NCI-H1048 (cell line): Measurements from ENCODE around the gene CTNNA1.
"Not testable (repeated sequence)": the region's sequence is repeated elsewhere in the genome, so short reads cannot be mapped to it uniquely, and the experiment has no call there.

Experiments used
- DNase-seq: peaks from one replicate; lab custom pipeline; 2025; lab: John Stamatoyannopoulos, UW

Gene CTNNA1

DNA sequence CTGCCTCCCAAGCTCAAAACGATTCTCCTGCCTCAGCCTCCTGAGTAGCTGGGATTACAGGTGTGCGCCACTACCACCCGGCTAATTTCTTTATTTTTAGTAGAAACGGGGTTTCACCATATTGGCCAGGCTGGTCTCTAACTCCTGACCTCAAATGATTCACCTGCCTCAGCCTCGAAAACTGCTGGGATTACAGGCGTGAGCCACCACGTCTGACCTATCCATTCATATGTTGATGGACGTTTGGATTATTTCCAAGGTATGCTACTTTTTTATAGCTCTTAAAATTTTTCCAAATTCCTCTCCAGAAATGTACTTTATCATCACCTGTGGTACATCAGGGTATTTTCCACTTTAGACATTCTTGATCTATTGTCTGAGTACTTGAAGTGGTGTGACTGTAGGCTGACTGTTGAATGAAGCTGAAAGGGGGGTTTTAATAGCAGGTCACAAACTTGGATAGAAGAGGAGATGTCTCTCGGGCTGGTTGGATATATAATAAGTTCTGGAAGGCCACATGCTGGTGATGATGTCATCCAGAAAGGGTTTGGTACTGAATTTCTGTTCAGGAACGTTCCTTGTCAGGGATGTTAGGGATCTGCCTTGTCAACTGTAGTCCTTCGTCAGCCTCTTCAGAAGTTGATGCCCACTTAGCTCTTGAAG is 7.4 kb downstream of the CTNNA1 start:
- no peak for DNase-seq

GRCh38 chr5:138761115-138761514 is 7.9 kb downstream of the CTNNA1 start:
- DNase-seq = not testable (repeated sequence)

DNA sequence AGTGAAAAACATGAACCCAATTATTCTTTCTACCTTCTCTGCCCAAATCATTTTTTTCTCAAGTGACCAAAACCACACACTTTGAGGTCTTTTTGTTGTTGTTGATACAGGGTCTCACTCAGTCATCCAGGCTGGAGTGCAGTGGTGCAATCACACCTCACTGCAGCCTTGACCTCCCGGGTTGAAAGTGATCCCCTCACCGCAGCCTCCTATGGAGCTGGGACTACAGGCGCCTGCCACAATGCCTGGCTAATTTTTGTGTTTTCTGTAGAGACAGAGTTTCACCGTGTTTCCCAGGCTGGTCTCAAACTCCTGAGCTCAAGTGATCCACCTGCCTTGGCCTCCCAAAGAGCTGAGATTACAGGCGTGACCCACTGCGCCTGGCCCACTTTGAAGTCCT is 8.4 kb downstream of the CTNNA1 start:
- not testable (repeated sequence) for DNase-seq

DNA sequence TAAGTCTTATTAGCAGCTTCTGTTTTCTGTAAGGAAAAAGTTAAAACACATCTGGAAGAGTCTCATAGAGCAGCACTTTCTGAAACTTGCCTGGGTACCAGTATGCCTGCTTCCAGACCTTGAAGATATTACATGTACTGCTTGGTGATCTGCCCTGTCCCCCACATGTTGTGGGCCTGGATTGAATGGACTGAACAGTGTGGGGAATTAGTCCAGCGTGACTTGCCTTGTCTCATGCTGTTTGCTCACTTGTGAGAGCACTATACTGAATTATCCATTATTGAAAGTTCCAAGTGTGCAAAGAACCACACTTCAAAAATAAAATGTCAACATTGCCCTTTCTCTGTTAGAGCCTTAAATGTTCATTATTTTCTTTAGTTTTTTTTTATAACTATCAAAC is 8.9 kb downstream of the CTNNA1 start:
- no peak for DNase-seq

DNA sequence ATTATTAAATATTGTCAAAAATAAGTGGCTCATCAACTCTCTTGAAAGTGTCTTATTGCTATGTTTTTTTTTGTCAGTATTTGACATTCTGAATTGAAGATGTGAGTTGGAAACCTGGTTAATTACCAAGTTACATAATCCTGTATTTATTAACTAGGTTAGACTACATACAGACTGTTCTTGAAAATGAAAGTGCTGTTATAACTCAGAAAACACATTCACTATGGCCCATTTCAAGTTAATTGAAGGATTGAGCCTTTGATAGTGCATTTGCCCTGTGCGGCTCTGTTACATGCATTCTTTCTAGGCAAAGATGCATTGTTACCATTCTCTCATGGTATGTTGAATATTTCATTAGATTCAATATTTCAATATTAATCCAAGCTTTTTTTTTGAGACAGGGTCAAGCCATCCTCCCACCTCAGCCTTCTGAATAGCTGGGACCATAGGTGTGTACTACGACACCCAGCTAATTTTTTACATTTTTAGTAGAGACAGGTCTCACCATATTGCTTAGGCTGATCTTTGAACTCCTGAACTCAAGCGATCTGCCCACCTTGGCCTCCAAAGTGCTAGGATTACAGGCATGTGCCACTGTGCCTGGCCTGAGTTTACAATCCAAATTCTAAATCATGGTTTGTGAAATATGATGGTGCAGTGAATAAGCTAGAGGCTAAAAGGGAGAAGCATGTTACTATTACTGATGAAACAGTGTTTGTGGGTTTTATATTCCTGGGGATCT is 10.0 kb downstream of the CTNNA1 start:
- no peak for DNase-seq

DNA sequence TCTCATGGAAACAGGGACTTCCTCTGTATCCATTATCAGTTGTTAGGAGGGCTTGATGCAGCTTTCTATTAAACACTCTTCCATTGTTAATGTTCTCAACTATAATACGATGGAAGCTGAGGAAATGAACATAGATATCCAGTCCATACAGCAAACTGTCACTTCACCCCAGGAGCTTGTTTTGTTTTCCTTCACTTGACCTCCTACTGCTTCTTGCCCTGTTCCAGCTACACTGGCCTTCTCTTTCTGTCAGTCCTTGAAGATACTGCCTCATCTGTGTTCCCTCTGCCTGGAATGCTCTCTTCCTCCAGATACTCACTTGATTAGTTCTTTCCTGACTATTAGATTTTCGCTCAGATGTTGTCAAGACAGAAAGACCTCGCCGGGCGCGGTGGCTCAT is 17.1 kb downstream of the CTNNA1 start:
- DNase-seq = no peak

DNA sequence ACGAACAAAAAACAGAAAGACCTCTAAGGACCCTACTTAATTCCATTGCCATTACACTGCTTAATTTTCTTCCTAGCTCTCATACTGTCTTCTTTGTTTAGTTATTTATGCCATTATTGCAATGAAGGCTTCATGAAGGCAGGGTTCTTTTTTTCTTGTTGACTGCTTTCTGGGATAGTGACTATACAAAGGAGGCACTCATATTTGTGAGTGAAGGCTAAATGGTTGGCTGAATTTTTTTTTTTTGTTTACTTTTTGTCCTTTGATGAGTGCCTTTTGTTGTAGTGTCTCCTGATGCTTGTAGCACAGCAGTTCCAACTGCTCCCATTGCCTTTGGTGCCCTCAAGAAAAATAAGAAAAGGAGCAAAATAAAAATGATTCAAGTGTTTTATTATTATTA is 17.8 kb downstream of the CTNNA1 start:
- no peak for DNase-seq

DNA sequence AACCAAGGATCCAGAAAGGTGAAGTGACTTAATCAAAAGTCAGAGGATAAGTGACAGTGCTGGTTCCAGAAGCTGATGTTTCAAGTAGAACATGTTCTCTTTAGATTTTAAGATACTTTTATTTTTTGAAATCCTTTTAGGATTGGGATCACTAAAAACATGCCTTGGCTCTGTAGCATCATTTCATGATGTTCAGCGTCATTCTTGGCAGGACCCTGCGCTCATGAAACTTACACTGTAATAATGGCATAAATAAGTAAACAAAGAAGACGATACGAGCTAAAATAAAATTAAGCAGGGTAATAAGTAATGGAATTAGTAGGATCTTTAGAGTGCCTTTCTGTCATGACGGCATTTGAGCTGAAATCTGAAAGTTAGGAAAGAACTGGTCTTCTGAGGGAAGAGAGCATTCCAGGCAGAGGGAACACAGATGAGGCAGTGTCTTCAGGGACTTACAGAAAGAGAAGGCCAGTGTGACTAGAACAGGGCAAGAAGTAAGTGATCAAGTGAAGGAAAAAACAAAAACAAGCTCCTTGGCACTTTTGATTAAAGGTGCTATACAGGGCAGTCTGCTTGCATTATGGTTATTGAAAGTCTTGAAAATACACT is 19.9 kb downstream of the CTNNA1 start:
- DNase-seq = no peak

- not testable (repeated sequence) for DNase-seq
Measured at GRCh38 chr5:138773624-138774023, 20.4 kb downstream of the CTNNA1 start.

- no peak for DNase-seq
Measured at GRCh38 chr5:138775034-138775433, 21.8 kb downstream of the CTNNA1 start.

GRCh38 chr5:138778234-138778633 is 25.0 kb downstream of the CTNNA1 start:
- no peak for DNase-seq

GRCh38 chr5:138783976-138784375 is 30.8 kb downstream of the CTNNA1 start:
- no peak for DNase-seq

DNA sequence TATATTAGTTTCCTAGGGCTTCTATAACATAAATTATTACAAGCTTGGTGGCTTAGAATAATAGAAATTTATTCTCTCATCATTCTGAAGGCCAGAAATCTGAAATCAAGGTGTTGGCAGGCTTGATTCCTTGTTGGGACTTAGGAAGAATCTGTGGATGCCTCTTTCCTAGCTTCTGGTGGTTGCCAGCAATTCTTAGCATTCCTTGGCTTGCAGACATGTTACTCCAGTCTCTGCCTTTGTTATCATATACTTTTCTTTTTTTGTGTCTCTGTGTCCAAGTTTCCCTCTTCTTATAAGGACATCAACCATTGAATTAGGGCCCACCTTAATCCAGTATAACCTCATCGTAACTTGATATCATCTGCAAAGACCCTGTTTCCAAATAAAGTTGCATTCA is 31.4 kb downstream of the CTNNA1 start:
- DNase-seq = no peak

GRCh38 chr5:138789771-138790242 is 36.6 kb downstream of the CTNNA1 start:
- no peak for DNase-seq

DNA sequence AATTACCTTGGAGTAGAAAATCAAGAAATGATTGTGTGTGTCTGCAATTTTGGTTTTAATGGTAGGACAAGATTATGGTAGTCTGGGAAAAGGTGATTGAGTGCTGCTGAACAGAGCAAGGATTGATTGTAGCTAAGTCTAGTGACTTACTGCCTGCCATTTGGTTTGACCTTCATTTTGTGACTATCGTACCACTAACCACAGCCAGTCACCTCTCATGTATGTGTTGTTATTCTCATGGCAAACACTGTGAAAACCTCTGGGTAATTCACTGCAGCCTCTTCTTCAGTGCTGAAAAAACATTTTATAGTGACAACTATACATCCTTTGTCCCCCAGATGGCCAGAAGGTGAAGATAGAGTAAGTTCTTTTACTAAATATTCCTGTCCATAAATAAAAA is 37.5 kb downstream of the CTNNA1 start:
- no peak for DNase-seq

- DNase-seq = no peak
Measured at GRCh38 chr5:138792195-138792790, 39.1 kb downstream of the CTNNA1 start.

GRCh38 chr5:138793575-138793974 is 40.4 kb downstream of the CTNNA1 start:
- DNase-seq = no peak

DNA sequence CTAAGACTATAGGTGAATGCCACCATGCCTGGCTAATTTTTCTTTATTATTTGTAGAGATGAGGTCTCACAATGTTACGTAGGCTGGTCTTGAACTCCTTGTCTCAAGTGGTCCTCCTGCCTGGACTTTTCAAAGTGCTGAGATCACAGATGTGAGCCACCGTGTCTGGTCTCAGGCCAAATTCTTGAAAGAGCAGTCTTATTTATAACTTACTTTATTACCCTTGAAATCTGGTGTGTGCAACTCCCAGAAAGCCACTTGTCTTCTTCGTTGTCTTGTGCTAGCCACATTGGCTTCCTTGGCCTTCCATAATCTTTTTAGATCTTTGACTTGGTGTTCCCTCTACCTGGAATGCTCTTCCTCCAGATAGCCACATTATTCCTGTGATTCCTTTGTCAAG is 50.1 kb downstream of the CTNNA1 start:
- no peak for DNase-seq

- no peak for DNase-seq
Measured at GRCh38 chr5:138803935-138804334, 50.7 kb downstream of the CTNNA1 start.

DNA sequence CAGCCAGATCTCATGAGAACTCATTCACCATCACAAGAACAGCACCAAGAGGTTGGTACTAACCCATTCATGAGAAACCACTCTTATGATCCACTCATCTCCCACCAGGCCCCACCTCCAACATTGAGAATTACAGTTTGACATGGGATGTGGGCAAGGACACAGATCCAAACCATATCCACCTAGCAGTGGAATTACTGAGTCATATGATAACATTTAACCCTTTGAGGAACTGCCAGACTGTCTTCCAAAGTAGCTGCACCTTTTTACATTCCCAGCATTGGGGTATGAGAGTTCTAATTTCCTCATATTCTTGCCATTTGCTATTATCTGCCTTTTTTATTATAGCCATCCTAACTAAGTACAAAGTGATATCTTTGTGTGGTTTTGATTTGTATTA is 51.9 kb downstream of the CTNNA1 start:
- no peak for DNase-seq

DNA sequence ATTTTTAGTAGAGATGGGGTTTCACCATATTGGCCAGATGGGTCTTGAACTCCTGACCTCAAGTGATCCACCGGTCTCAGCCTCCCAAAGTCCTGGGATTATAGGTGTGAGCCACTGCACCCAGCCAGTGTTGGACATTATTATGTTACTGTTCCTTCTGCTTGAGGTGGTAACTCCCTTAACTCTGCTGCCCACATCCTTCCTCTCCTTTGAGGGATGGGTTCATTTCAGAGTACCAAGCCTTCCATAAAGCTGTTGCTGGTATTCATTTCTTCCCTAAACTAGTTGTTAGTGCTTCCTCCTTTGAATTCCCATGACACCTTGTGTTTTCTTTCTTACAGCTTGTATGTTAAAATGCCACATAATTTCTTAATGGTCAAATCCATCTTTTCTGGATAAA is 54.0 kb downstream of the CTNNA1 start:
- no peak for DNase-seq

DNA sequence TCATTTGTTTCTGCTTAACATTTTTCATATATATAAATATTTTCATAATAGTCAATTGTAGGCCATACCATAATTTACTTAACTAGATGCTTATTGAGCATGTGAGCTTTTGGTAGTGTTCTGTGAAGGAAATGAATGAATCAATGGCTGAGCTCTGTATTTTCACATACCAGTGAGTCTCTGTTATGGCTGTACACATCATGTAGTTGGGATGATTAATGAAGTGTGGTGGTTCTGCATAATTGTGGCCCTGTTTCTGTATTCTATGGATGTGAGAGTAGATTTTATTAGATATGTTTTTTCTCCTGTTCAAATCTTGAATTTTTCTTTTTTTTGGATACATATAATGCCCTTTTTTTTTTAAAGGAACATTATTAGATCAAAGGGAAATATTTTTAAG is 56.2 kb downstream of the CTNNA1 start:
- no peak for DNase-seq

DNA sequence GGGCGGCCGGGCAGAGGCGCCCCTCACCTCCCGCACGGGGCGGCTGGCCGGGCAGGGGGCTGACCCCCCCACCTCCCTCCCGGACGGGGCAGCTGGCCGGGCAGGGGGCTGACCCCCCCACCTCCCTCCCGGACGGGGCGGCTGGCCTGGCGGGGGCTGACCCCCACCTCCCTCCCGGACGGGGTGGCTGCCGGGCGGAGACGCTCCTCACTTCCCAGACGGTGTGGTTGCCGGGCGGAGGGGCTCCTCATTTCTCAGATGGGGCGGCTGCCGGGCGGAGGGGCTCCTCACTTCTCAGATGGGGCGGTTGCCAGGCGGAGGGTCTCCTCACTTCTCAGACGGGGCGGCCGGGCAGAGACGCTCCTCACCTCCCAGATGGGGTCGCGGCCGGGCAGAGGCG is 57.6 kb downstream of the CTNNA1 start:
- DNase-seq = not testable (repeated sequence)
